ENCODE results near the gene SLC28A3.
A peak's percentile ranks its signal among the peaks of the same experiment; 100 is the strongest.

SLC28A3 gene

DNA sequence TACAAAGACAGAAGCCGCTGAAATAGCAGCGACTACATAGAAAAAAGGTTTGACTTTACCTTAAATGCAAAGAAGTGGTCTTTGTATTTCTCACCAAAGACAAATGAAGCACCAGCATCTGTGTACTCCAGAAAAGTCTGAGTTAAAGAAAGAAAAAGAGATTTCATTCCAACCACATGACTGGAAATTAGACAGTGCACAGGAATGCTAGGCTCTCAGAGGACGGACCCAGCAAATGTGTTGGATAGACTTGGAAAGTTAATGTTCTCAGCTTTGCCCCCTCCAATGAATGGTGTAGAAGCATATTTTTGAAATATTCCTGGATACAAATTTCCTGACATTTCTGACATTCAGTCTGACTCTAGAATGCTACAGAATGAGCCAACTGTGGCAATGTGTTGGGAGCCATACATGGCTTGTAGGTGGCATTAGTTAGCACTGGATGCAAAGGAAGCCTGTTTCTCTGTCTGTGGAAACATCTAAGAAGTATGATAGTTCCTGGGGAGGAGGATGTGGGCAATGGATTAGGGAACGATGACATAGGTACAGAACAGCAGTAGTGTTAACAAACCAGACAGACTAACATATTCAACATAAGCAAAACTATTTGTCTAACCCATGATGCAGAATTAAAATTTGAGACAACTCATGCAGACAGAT is 43.3 kb downstream of the SLC28A3 start:
- no peaks in the 10 kb centered on the region for H3K9me3 Mint-ChIP-seq
- no peaks in the 10 kb centered on the region for H3K27me3 Mint-ChIP-seq
- peaks cover 70% of the 10 kb centered on the region for H3K4me1 Mint-ChIP-seq (ENCODE audit: low read depth)
- no peak overlapping the region for H3K4me3 Mint-ChIP-seq
- peak overlapping the region; percentile 99 for H3K27ac Mint-ChIP-seq
- H3K36me3 Mint-ChIP-seq (ENCODE audit: low read depth): no peaks in the 10 kb centered on the region

DNA sequence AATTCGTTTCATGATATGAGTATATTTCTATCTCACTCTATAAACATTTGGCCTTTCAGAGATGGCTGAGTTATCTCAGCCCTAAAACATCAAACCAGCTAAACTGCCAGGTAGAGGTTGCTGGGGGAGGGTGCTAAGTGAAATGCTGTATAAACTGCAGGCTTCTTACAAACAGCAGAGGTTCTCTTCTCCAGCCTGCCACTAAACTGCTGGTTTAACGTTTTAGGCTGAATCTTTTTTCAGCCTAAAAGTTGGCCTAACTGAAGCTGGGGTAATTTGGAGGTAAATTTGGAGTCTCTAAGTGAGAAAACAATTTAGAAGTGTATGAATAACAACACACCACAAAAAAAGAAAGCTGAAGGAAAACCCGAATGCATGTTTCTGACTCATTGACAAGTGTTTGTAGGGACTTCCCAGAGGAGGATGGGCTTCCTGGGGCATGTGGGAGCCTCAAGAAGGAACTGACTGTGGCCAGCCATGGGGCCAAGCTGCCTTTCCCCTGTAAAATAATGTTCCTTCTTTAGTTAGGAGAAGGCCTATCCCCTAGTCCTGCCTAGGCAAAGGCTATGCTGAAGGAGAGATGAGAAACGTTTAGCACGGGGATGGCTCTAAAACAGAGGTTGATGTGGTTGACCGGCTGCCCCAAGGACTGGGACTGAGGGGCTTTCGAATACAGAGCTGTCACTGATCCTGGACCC is 44.3 kb downstream of the SLC28A3 start:
- H3K27ac Mint-ChIP-seq: peak overlapping the region; percentile 99
- H3K4me1 Mint-ChIP-seq (ENCODE audit: low read depth): peaks cover 65% of the 10 kb centered on the region
- no peaks in the 10 kb centered on the region for H3K9me3 Mint-ChIP-seq
- H3K36me3 Mint-ChIP-seq (ENCODE audit: low read depth): no peaks in the 10 kb centered on the region
- peak overlapping the region; percentile 59 for H3K4me3 Mint-ChIP-seq
- H3K27me3 Mint-ChIP-seq: no peaks in the 10 kb centered on the region

GRCh38 chr9:84294241-84294950 is 46.2 kb downstream of the SLC28A3 start:
- H3K36me3 Mint-ChIP-seq (ENCODE audit: low read depth): no peaks in the 10 kb centered on the region
- H3K4me1 Mint-ChIP-seq (ENCODE audit: low read depth): peaks cover 65% of the 10 kb centered on the region
- H3K9me3 Mint-ChIP-seq: no peaks in the 10 kb centered on the region
- H3K4me3 Mint-ChIP-seq: no peak overlapping the region
- H3K27ac Mint-ChIP-seq: peak overlapping the region; percentile 95
- no peaks in the 10 kb centered on the region for H3K27me3 Mint-ChIP-seq

GRCh38 chr9:84293001-84293798 is 47.4 kb downstream of the SLC28A3 start:
- Mint-ChIP-seq H3K4me3 (peak overlapping the region; percentile 58), H3K36me3 (ENCODE audit: low read depth) (no peaks in the 10 kb centered on the region), H3K9me3 (no peaks in the 10 kb centered on the region), H3K27me3 (no peaks in the 10 kb centered on the region), H3K4me1 (ENCODE audit: low read depth) (peaks cover 60% of the 10 kb centered on the region), H3K27ac (peak overlapping the region; percentile 95)

- no peak overlapping the region for H3K4me3 Mint-ChIP-seq
- peak overlapping the region; percentile 0 for H3K27ac Mint-ChIP-seq
Measured at GRCh38 chr9:84285381-84285780, 55.2 kb downstream of the SLC28A3 start.

DNA sequence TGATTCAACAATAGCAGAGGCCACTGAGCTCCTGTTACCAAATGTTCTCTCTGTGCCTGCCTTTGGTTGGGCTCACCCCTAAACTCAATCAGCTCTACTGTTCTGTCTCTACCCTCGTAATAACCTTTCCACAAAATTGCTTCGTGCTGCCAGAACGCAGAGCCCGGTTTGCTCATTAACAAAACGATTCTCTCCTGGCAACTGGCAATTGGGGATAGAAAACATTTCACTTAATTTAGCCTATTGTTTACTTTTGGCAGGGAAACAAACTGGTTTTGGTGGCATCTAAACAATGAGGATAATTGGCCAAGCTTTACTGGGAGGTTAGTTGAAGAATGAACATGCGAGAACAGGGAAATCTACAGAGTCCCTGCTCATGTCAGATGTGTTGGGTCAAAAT is 56.6 kb downstream of the SLC28A3 start:
- H3K4me3 Mint-ChIP-seq: no peak overlapping the region
- peaks cover 11% of the 10 kb centered on the region for H3K4me1 Mint-ChIP-seq (ENCODE audit: low read depth)
- no peaks in the 10 kb centered on the region for H3K9me3 Mint-ChIP-seq
- H3K27me3 Mint-ChIP-seq: no peaks in the 10 kb centered on the region
- H3K36me3 Mint-ChIP-seq (ENCODE audit: low read depth): no peaks in the 10 kb centered on the region
- H3K27ac Mint-ChIP-seq: no peak overlapping the region

More at GRCh38 chr9:84285381-84285780, 55.2 kb downstream of the SLC28A3 start:
- H3K9me3 Mint-ChIP-seq: no peaks in the 10 kb centered on the region
- H3K36me3 Mint-ChIP-seq (ENCODE audit: low read depth): no peaks in the 10 kb centered on the region
- H3K4me1 Mint-ChIP-seq (ENCODE audit: low read depth): peaks cover 11% of the 10 kb centered on the region
- no peaks in the 10 kb centered on the region for H3K27me3 Mint-ChIP-seq

DNA sequence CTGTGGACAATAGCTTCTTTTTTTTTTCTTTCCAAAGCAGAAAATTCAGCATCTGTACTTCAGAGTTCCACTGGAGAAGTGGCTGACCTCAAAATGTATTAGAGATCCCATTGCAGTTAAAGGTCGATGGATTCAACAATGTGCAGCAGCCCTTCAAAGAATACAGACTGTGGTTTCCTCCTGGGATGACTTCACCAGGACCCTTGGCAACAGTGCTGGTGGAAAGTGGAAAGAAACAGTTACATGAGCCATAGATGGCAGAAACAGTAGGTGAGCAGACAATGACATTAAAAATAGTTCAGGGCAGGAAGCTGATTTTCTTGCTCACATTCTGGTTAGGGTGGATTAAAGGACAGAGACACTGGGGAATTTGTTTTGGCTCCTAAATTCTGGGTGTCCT is 62.4 kb downstream of the SLC28A3 start:
- Mint-ChIP-seq H3K27me3 (peaks cover 32% of the 10 kb centered on the region), H3K4me3 (no peak overlapping the region), H3K4me1 (ENCODE audit: low read depth) (no peaks in the 10 kb centered on the region), H3K36me3 (ENCODE audit: low read depth) (no peaks in the 10 kb centered on the region), H3K27ac (no peak overlapping the region), H3K9me3 (no peaks in the 10 kb centered on the region)

- Mint-ChIP-seq H3K4me3 (no peak overlapping the region), H3K36me3 (ENCODE audit: low read depth) (no peaks in the 10 kb centered on the region)
Measured at GRCh38 chr9:84277646-84278045, 62.9 kb downstream of the SLC28A3 start.

GRCh38 chr9:84276741-84277140 is 63.8 kb downstream of the SLC28A3 start:
- peaks cover 42% of the 10 kb centered on the region for H3K27me3 Mint-ChIP-seq
- no peaks in the 10 kb centered on the region for H3K36me3 Mint-ChIP-seq (ENCODE audit: low read depth)
- H3K4me1 Mint-ChIP-seq (ENCODE audit: low read depth): no peaks in the 10 kb centered on the region
- H3K4me3 Mint-ChIP-seq: no peak overlapping the region
- no peaks in the 10 kb centered on the region for H3K9me3 Mint-ChIP-seq
- no peak overlapping the region for H3K27ac Mint-ChIP-seq

More at GRCh38 chr9:84277646-84278045, 62.9 kb downstream of the SLC28A3 start:
- no peak overlapping the region for H3K27ac Mint-ChIP-seq
- no peaks in the 10 kb centered on the region for H3K4me1 Mint-ChIP-seq (ENCODE audit: low read depth)
- H3K27me3 Mint-ChIP-seq: peaks cover 35% of the 10 kb centered on the region
- no peaks in the 10 kb centered on the region for H3K9me3 Mint-ChIP-seq

GRCh38 chr9:84271921-84272556 is 68.5 kb downstream of the SLC28A3 start:
- peak overlapping the region; percentile 79 for H3K4me3 Mint-ChIP-seq
- peaks cover 12% of the 10 kb centered on the region for H3K4me1 Mint-ChIP-seq (ENCODE audit: low read depth)
- H3K36me3 Mint-ChIP-seq (ENCODE audit: low read depth): no peaks in the 10 kb centered on the region
- H3K27ac Mint-ChIP-seq: no peak overlapping the region
- peaks cover 52% of the 10 kb centered on the region for H3K27me3 Mint-ChIP-seq
- H3K9me3 Mint-ChIP-seq: no peaks in the 10 kb centered on the region

DNA sequence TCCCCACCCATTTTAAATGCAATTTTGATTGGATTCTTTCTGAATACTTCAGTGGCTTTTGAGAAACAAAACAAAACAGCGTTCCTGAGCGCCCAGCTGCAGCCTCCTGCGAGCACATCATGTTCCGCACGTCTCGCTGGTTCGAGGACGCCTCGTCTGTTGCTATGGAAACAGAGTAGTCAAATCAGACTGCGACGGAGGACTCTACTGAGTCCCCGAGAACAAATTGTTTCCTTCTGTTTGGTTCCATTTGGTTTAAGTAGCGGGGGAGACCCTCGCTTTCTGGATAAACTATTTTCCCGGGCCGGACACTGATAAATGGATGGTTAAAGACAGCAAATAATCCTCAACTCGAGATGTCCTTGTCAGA is 69.0 kb downstream of the SLC28A3 start:
- no peaks in the 10 kb centered on the region for H3K9me3 Mint-ChIP-seq
- H3K4me1 Mint-ChIP-seq (ENCODE audit: low read depth): peaks cover 16% of the 10 kb centered on the region
- H3K27ac Mint-ChIP-seq: peak overlapping the region; percentile 84

GRCh38 chr9:84270847-84271530 is 69.6 kb downstream of the SLC28A3 start:
- Mint-ChIP-seq H3K27ac (peak overlapping the region; percentile 84), H3K9me3 (no peaks in the 10 kb centered on the region), H3K27me3 (peaks cover 52% of the 10 kb centered on the region), H3K36me3 (ENCODE audit: low read depth) (no peaks in the 10 kb centered on the region), H3K4me1 (ENCODE audit: low read depth) (peaks cover 21% of the 10 kb centered on the region), H3K4me3 (peak overlapping the region; percentile 79)

More for the DNA sequence above, 69.0 kb downstream of the SLC28A3 start:
- no peaks in the 10 kb centered on the region for H3K36me3 Mint-ChIP-seq (ENCODE audit: low read depth)
- peaks cover 52% of the 10 kb centered on the region for H3K27me3 Mint-ChIP-seq
- peak overlapping the region; percentile 79 for H3K4me3 Mint-ChIP-seq

- Mint-ChIP-seq H3K4me1 (ENCODE audit: low read depth) (peaks cover 18% of the 10 kb centered on the region), H3K36me3 (ENCODE audit: low read depth) (no peaks in the 10 kb centered on the region), H3K27me3 (peaks cover 10% of the 10 kb centered on the region), H3K4me3 (peak overlapping the region; percentile 28), H3K27ac (peak overlapping the region; percentile 17), H3K9me3 (no peaks in the 10 kb centered on the region)
Measured at GRCh38 chr9:84266087-84266561, 74.4 kb downstream of the SLC28A3 start.

Data from stimulated activated naive CD8-positive, alpha-beta T cell treated with anti-CD3 and anti-CD28 coated beads, Interleukin-15, Interleukin-2, amounts not matched to agents 100 ng/mL and 50 ng/mL, for 24 hours (primary cell).